Endothelial cell of umbilical vein (primary cell): ENCODE data around the gene ARMC5. TPM values are rescaled to one million over a fixed set of nuclear protein-coding genes. Genes with fewer than 3 reads are reported as not detected.

Source experiments
- BruUV-seq: library from RNA; stranded (reverse); fragments of 400-500 nt; replicated peaks from 2 replicates; lab custom pipeline; 2021; lab: Mats Ljungman, UMichigan
- CTCF ChIA-PET: fragments of 300-600, 350-600 bp; sonication (Branson Sonifier 250); formaldehyde crosslinking; loops from one replicate; lab custom pipeline; 2021; ENCODE audit warnings: antibody characterized with exemption, inconsistent platforms; lab: Charles Lee
- POLR2A ChIA-PET: fragments of 300-600, 350-600 bp; sonication (Branson Sonifier 250); formaldehyde crosslinking; loops from one replicate; lab custom pipeline; 2021; ENCODE audit warnings: antibody characterized with exemption, inconsistent platforms; lab: Charles Lee
- DNase-seq: peaks from one replicate; pipeline ENCODE4 v3.0.0-alpha.2; 2011; ENCODE audit warnings: low read depth, low spot score
- FAIRE-seq: peaks from 2 replicates; lab custom pipeline; 2011; peaks lifted over from hg19 to GRCh38; lab: Jason Lieb, UNC
- H2AFZ ChIP-seq: 2 replicates; pipeline ENCODE4 v1.6.0; 2012; ENCODE audit warnings: low read depth, low read length, control low read depth, inconsistent platforms
- H3K27ac ChIP-seq: 2 replicates; pipeline ENCODE4 v1.5.1; 2011; ENCODE audit warnings: low read depth, mild to moderate bottlenecking, control low read depth, low read length, moderate library complexity; ENCODE audit not compliant: insufficient read depth
- H3K27me3 ChIP-seq, 2 experiments: 2 replicates each; pipeline versions ENCODE4 v1.6.0 to v1.6.1; 2011; ENCODE audit warnings: low read length in 2 of 2, mixed read lengths in 1 of 2; ENCODE audit not compliant: control insufficient read depth in 2 of 2, insufficient read depth in 2 of 2
- H3K36me3 ChIP-seq, 2 experiments: 2 replicates in 1 of 2; 3 replicates in 1 of 2; pipeline ENCODE4 v1.5.1; 2011; ENCODE audit warnings: low read length in 2 of 2, mild to moderate bottlenecking in 1 of 2, moderate library complexity in 1 of 2; ENCODE audit not compliant: control insufficient read depth in 2 of 2, insufficient read depth in 2 of 2; ENCODE audit errors: extremely low read depth in 1 of 2
- H3K4me1 ChIP-seq: 3 replicates; pipeline ENCODE4 v1.5.1; 2011; ENCODE audit warnings: mild to moderate bottlenecking, low read length; ENCODE audit not compliant: control insufficient read depth, insufficient read depth; ENCODE audit errors: extremely low read depth
- H3K4me2 ChIP-seq: 2 replicates; pipeline ENCODE4 v1.6.1; 2011; ENCODE audit warnings: low read length, control low read depth, mixed read lengths; ENCODE audit not compliant: insufficient read depth
- H3K4me3 ChIP-seq, 3 experiments: fragments of 200-600 bp in 1 of 3; sonication (generic), shearing (Covaris generic) in 1 of 3; replicated peaks in 1 of 3; 2 replicates each; pipeline ENCODE4 v1.5.1; 2011 to 2016; ENCODE audit warnings: control low read depth in 3 of 3, low read length in 3 of 3, mild to moderate bottlenecking in 2 of 3, inconsistent platforms in 1 of 3, low read depth in 1 of 3, moderate library complexity in 1 of 3; ENCODE audit not compliant: insufficient read depth in 1 of 3
- H3K79me2 ChIP-seq: 2 replicates; pipeline ENCODE4 v1.6.0; 2012; ENCODE audit warnings: low read length, inconsistent platforms; ENCODE audit not compliant: control insufficient read depth, insufficient read depth
- H3K9ac ChIP-seq: replicated peaks from 2 replicates; pipeline ENCODE3; 2011; ENCODE audit warnings: low read length, control low read depth; ENCODE audit not compliant: insufficient read depth; ENCODE audit errors: extremely low read depth
- H3K9me1 ChIP-seq: replicated peaks from 3 replicates; pipeline ENCODE4 v1.6.0; 2011; ENCODE audit warnings: mild to moderate bottlenecking, low read length; ENCODE audit not compliant: control insufficient read depth, insufficient read depth; ENCODE audit errors: extremely low read depth
- H3K9me3 ChIP-seq: replicated peaks from 2 replicates; pipeline ENCODE4 v1.5.1; 2012; ENCODE audit warnings: low read length, inconsistent platforms; ENCODE audit not compliant: control insufficient read depth, insufficient read depth
- H4K20me1 ChIP-seq: replicated peaks from 2 replicates; pipeline ENCODE3; 2011; ENCODE audit warnings: mild to moderate bottlenecking, low read length; ENCODE audit not compliant: control insufficient read depth, insufficient read depth; ENCODE audit errors: extremely low read depth
- CTCF ChIP-seq, 2 donors: IDR thresholded peaks; 1 replicate in 1 of 2; 2 replicates in 1 of 2; pipeline ENCODE4 v1.5.1; 2011; ENCODE audit warnings: low read length in 2 of 2, mild to moderate bottlenecking in 2 of 2, moderate library complexity in 2 of 2, control low read depth in 1 of 2, inconsistent platforms in 1 of 2, low read depth in 1 of 2; ENCODE audit not compliant: insufficient read depth in 1 of 2; ENCODE audit errors: extremely low read depth in 1 of 2
- EZH2 ChIP-seq: IDR thresholded peaks from 2 replicates; pipeline ENCODE4 v1.6.1; 2012; ENCODE audit warnings: borderline replicate concordance, low read depth, mild to moderate bottlenecking, moderate library complexity, low read length, inconsistent platforms; ENCODE audit not compliant: severe bottlenecking
- FOS ChIP-seq: IDR thresholded peaks from 2 replicates; pipeline ENCODE4 v1.6.1; 2011; ENCODE audit warnings: mild to moderate bottlenecking, low read length, moderate library complexity, borderline replicate concordance; ENCODE audit not compliant: insufficient read depth
- GATA2 ChIP-seq: IDR thresholded peaks from 2 replicates; pipeline ENCODE4 v1.7.0; 2011; ENCODE audit warnings: low read depth, mild to moderate bottlenecking, moderate library complexity, mixed read lengths, low read length; ENCODE audit not compliant: insufficient read length, insufficient read depth
- JUN ChIP-seq: IDR thresholded peaks from 2 replicates; pipeline ENCODE4 v1.6.1; 2011; ENCODE audit warnings: borderline replicate concordance, low read depth; ENCODE audit not compliant: insufficient read length, insufficient read depth
- MAX ChIP-seq: IDR thresholded peaks from 2 replicates; pipeline ENCODE4 v1.6.1; 2011; ENCODE audit not compliant: insufficient read depth, insufficient read length
- MYC ChIP-seq: IDR thresholded peaks from one replicate; pipeline ENCODE4 v1.6.1; 2011; ENCODE audit warnings: mild to moderate bottlenecking, low read depth, low read length
- POLR2A ChIP-seq: IDR thresholded peaks from 2 replicates; pipeline ENCODE4 v1.6.1; 2012; ENCODE audit warnings: low read depth, mild to moderate bottlenecking, control low read depth, low read length
- POLR2AphosphoS5 ChIP-seq: IDR thresholded peaks from 2 replicates; pipeline ENCODE4 v1.6.1; 2012; ENCODE audit warnings: low read depth, mild to moderate bottlenecking, control low read depth, low read length, moderate library complexity; ENCODE audit not compliant: insufficient read depth
- dilution Hi-C: fragments of 300-500 bp; cut with MboI; formaldehyde crosslinking; loops from one replicate; pipeline ENCODE4 v1.15.0; 2019; ENCODE audit warnings: low sequenced_read_pairs; ENCODE audit not compliant: extremely low pct_ligation_motif_present
- intact Hi-C: fragments of 100-400 bp; cut with micrococcal nuclease; formaldehyde crosslinking; loops from one replicate; pipeline ENCODE4 v1.10.0; 2022
- polyA plus RNA-seq, 4 experiments: library from polyadenylated mRNA; depleted of rRNA in 3 of 4; stranded (reverse) in 3 of 4; unstranded in 1 of 4; fragments of >200 nt; gene quantifications; 2 replicates each; pipeline versions ENCODE4 v1.2.1 to v1.2.3, GENCODE V29; 2011 to 2012; ENCODE audit warnings: missing spikeins in 1 of 4
- total RNA-seq: library from RNA; stranded (reverse); gene quantifications from 2 replicates; pipeline ENCODE4 v1.2.3, GENCODE V29; 2021

The ARMC5 gene
- total and polyA plus RNA-seq, 2 donors (not counting 3 experiments of a cell fraction or from before 2014, with no cell fraction given), result 17.3 to 18.8 TPM

- Histone ChIP-seq H3K9me1 (no peaks in the 10 kb centered on the region), H3K36me3 (no peaks in the 10 kb centered on the region), H3K4me3 (no peak overlapping the region), H3K9ac (no peak overlapping the region), H3K9me3 (no peaks in the 10 kb centered on the region), H4K20me1 (no peaks in the 10 kb centered on the region), H2AFZ (no peak overlapping the region), H3K27me3 (peaks cover 0 to 2% of the 10 kb centered on the region in 2 experiments), H3K27ac (no peak overlapping the region), H3K4me1 (no peaks in the 10 kb centered on the region), H3K79me2 (no peaks in the 10 kb centered on the region), H3K4me2 (no peak overlapping the region)
- CTCF ChIA-PET, result no interaction called here
- TF ChIP-seq MAX (no peak), JUN (no peak), GATA2 (no peak), EZH2 (no peak), POLR2AphosphoS5 (no peak), CTCF (IDR thresholded peaks at IDR 0.05; ENCODE audit: extremely low read depth in 1 of 2, insufficient read depth in 1 of 2, low read depth in 1 of 2, low read length in 2 of 2) (no peak), MYC (no peak), FOS (no peak), POLR2A (no peak)
- no peak for DNase-seq
- dilution Hi-C loops (no loop called here), intact Hi-C loops (no loop called here)
- no TSS peak for BruUV-seq
- no peak for FAIRE-seq
- POLR2A ChIA-PET, result no interaction called here
Measured at GRCh38 chr16:31423801-31424200, 35.5 kb upstream of the ARMC5 start.
